Astrocyte of the spinal cord (primary cell): ENCODE results near the gene SLC23A1.

Source experiments
- DNase-seq: peaks from one replicate; pipeline ENCODE4 v3.0.0; 2011; ENCODE audit warnings: low read depth, low spot score
- H3K4me3 ChIP-seq: 2 replicates; pipeline ENCODE4 v1.5.1; 2011; ENCODE audit warnings: low read depth, mild to moderate bottlenecking, low read length, moderate library complexity
- CTCF ChIP-seq: IDR thresholded peaks from 2 replicates; pipeline ENCODE4 v1.5.1; 2012; ENCODE audit warnings: low read depth, mild to moderate bottlenecking, low read length, inconsistent platforms
- in situ Hi-C: cut with HindIII; loops from 2 replicates; pipeline ENCODE4 v1.10.0; 2017; ENCODE audit warnings: low sequenced_read_pairs

Gene SLC23A1

GRCh38 chr5:139383275-139383992 is at the start of gene SLC23A1:
Gene SLC23A1 (minus strand): TSS chr5:139383297. CDS start chr5:139383253, 44 bp downstream.
- TF ChIP-seq CTCF = no peak
- no peak within 1 kb of the TSS for H3K4me3 ChIP-seq
- in situ Hi-C loops = no loop called here
- no peak for DNase-seq

- no peak for TF ChIP-seq CTCF
- in situ Hi-C loops = no loop called here
These were observed 48.6 kb upstream of the SLC23A1 start for GRCh38 chr5:139431706-139432105.

GRCh38 chr5:139430015-139430414 is 46.9 kb upstream of the SLC23A1 start:
- TF ChIP-seq CTCF = no peak
- no peak for DNase-seq
- no peak overlapping the region for H3K4me3 ChIP-seq
- in situ Hi-C loops = no loop called here

More at GRCh38 chr5:139431706-139432105, 48.6 kb upstream of the SLC23A1 start:
- no peak for DNase-seq
- no peak overlapping the region for H3K4me3 ChIP-seq

GRCh38 chr5:139426203-139426885 is 43.2 kb upstream of the SLC23A1 start:
- no peak for DNase-seq
- H3K4me3 ChIP-seq = no peak overlapping the region
- in situ Hi-C loops = no loop called here
- no peak for TF ChIP-seq CTCF

- in situ Hi-C loops = no loop called here
- DNase-seq = no peak
- TF ChIP-seq CTCF = no peak
- H3K4me3 ChIP-seq = no peak overlapping the region
These were observed 42.4 kb upstream of the SLC23A1 start for GRCh38 chr5:139425497-139425896.

GRCh38 chr5:139422307-139422893 is 39.3 kb upstream of the SLC23A1 start:
- DNase-seq = peak; percentile 78
- no peak overlapping the region for H3K4me3 ChIP-seq
- in situ Hi-C loops = loop anchor here (25.0 kb wide), 1 partner anchor 90 kb away; no protein-coding TSS in a partner anchor
- TF ChIP-seq CTCF = peak; percentile 86
